EL (cell line): Measurements from ENCODE around the gene SLC17A7.

Experiments used
- DNase-seq: peaks from one replicate; pipeline ENCODE4 v3.0.0-alpha.2; 2016

Gene SLC17A7

GRCh38 chr19:49443366-49444099, 2.2 kb upstream of the SLC17A7 start:
- peak; percentile 94 for DNase-seq

- peak; percentile 91 for DNase-seq
Observed at GRCh38 chr19:49442771-49443365, 1.5 kb upstream of the SLC17A7 start.

GRCh38 chr19:49442354-49442753, 1.0 kb upstream of the SLC17A7 start:
- DNase-seq, result peak; percentile 36

GRCh38 chr19:49441960-49442350, 628 bp upstream of the SLC17A7 start:
- DNase-seq, result no peak

- no peak for DNase-seq
Observed at GRCh38 chr19:49440439-49441209, 703 bp downstream of the SLC17A7 start.

GRCh38 chr19:49439836-49440235, 1.5 kb downstream of the SLC17A7 start:
- no peak for DNase-seq

GRCh38 chr19:49438261-49438660, 3.1 kb downstream of the SLC17A7 start:
- DNase-seq, result no peak

- no peak for DNase-seq
Observed at GRCh38 chr19:49437231-49437630, 4.1 kb downstream of the SLC17A7 start.

GRCh38 chr19:49436381-49437017, 4.8 kb downstream of the SLC17A7 start:
- no peak for DNase-seq

GRCh38 chr19:49435670-49436069, 5.7 kb downstream of the SLC17A7 start:
- no peak for DNase-seq

- DNase-seq, result no peak
Observed at GRCh38 chr19:49434907-49435583, 6.3 kb downstream of the SLC17A7 start.

GRCh38 chr19:49433240-49433901, 8.0 kb downstream of the SLC17A7 start:
- DNase-seq, result no peak

- no peak for DNase-seq
Observed at GRCh38 chr19:49432141-49433073, 8.9 kb downstream of the SLC17A7 start.

GRCh38 chr19:49431330-49431749, 10.0 kb downstream of the SLC17A7 start:
- no peak for DNase-seq

GRCh38 chr19:49430678-49431329, 10.5 kb downstream of the SLC17A7 start:
- no peak for DNase-seq

GRCh38 chr19:49430172-49430677, 11.1 kb downstream of the SLC17A7 start:
- no peak for DNase-seq

- DNase-seq, result no peak
Observed at GRCh38 chr19:49428547-49429451, 12.5 kb downstream of the SLC17A7 start.

- no peak for DNase-seq
Observed at GRCh38 chr19:49427855-49428546, 13.3 kb downstream of the SLC17A7 start.

GRCh38 chr19:49427339-49427738, 14.0 kb downstream of the SLC17A7 start:
- DNase-seq, result no peak
